SU-DHL-6 (cell line): ENCODE results near the gene SKI.

ENCODE experiments used
- H2AFZ ChIP-seq: fragments of 200-600 bp; sonication (generic); 2 replicates; pipeline ENCODE4 v1.6.1; 2014; ENCODE audit warnings: low read depth, mild to moderate bottlenecking, moderate library complexity, mixed read lengths, antibody characterized with exemption, low read length; ENCODE audit not compliant: severe bottlenecking
- H3F3A ChIP-seq: fragments of 200-600 bp; shearing (Covaris generic); 2 replicates; pipeline ENCODE4 v1.6.0; 2016; ENCODE audit warnings: antibody characterized with exemption, mild to moderate bottlenecking; ENCODE audit not compliant: insufficient read depth
- H3K27ac ChIP-seq: fragments of 200-600 bp; sonication (generic); 2 replicates; pipeline ENCODE4 v1.5.1; 2016; ENCODE audit warnings: low read depth, mild to moderate bottlenecking, low read length, moderate library complexity, mixed read lengths
- H3K27me3 ChIP-seq: fragments of 200-600 bp; sonication (generic), shearing (Covaris generic); 2 replicates; pipeline ENCODE4 v1.6.0; 2014; ENCODE audit warnings: mild to moderate bottlenecking, low read length
- H3K36me3 ChIP-seq: fragments of 200-600 bp; sonication (generic); 2 replicates; pipeline ENCODE4 v1.6.1; 2014; ENCODE audit warnings: mild to moderate bottlenecking, low read length, mixed read lengths
- H3K4me2 ChIP-seq: fragments of 300-600, 200-600 bp; shearing (Covaris generic), sonication (generic); 2 replicates; pipeline ENCODE4 v1.6.0; 2014; ENCODE audit warnings: low read length, low read depth, mild to moderate bottlenecking; ENCODE audit not compliant: poor library complexity, severe bottlenecking
- H3K4me3 ChIP-seq: fragments of 200-600 bp; sonication (generic); 2 replicates; pipeline ENCODE4 v1.5.1; 2014; ENCODE audit warnings: antibody characterized with exemption, low read length, mild to moderate bottlenecking, mixed read lengths; ENCODE audit not compliant: insufficient read depth, poor library complexity, severe bottlenecking
- H3K79me2 ChIP-seq: fragments of 200-600 bp; sonication (generic); 2 replicates; pipeline ENCODE4 v1.6.1; 2014; ENCODE audit warnings: mild to moderate bottlenecking, low read length, moderate library complexity; ENCODE audit not compliant: insufficient read depth
- H3K9ac ChIP-seq: fragments of 200-600 bp; sonication (generic); 2 replicates; pipeline ENCODE4 v1.7.0; 2014; ENCODE audit warnings: mild to moderate bottlenecking, low read length
- H3K9me2 ChIP-seq: fragments of 200-600 bp; sonication (generic); replicated peaks from 2 replicates; pipeline ENCODE4 v1.6.1; 2014; ENCODE audit warnings: low read length; ENCODE audit not compliant: insufficient read depth
- H3K9me3 ChIP-seq: fragments of 200-600 bp; sonication (generic); 2 replicates; pipeline ENCODE4 v1.6.1; 2014; ENCODE audit warnings: low read length, mixed read lengths; ENCODE audit not compliant: insufficient read depth
- H4K20me1 ChIP-seq: fragments of 200-600 bp; sonication (generic); 2 replicates; pipeline ENCODE4 v1.6.1; 2014; ENCODE audit warnings: low read depth, mild to moderate bottlenecking, antibody characterized with exemption, low read length, moderate library complexity, mixed read lengths
- EZH2phosphoT487 ChIP-seq: fragments of 200-600 bp; sonication (generic), shearing (Covaris generic); conservative IDR thresholded peaks from 2 replicates; pipeline ENCODE4 v1.6.1; 2018; ENCODE audit warnings: mild to moderate bottlenecking, antibody characterized with exemption, low read length, moderate library complexity, mixed read lengths
- TF ChIP-seq, protein P1 (sequence below): fragments of 200-600 bp; sonication (generic); IDR thresholded peaks from one replicate; pipeline ENCODE4 v1.5.1; 2017; ENCODE audit warnings: antibody characterized with exemption, mild to moderate bottlenecking, low read length, moderate library complexity; ENCODE audit not compliant: insufficient read depth, poor library complexity, severe bottlenecking

The SKI gene

DNA sequence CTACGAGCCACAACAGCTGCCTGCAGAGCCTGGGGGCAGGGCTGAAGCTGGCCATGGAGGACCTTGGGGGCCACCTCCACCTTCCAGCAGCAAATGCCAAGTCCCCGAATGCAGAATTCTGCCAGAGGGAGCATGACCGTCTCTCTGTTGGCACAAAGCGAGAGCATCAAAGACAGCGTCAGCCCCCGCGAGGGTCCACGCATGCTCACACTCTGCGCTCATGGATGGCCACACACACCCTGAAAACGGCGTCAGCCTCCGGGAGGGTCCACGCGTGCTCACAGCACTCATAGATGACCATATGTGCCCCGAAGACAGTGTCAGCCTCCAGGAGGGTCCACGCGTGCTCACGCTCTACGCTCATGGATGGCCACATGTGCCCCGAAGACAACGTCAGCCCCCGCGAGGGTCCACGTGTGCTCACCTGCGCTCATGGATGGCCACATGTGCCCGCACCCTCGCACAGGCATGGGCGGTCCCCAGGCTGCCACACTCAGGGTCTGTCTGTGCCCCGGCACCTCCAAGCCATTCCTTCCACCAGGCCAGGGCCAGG, 116.7 kb downstream of the SKI start:
- no peaks in the 10 kb centered on the region for H3K36me3 ChIP-seq
- no peak overlapping the region for H2AFZ ChIP-seq
- no peaks in the 10 kb centered on the region for H3F3A ChIP-seq
- no peaks in the 10 kb centered on the region for H4K20me1 ChIP-seq
- H3K27ac ChIP-seq: no peak overlapping the region
- no peaks in the 10 kb centered on the region for H3K9me3 ChIP-seq
- H3K79me2 ChIP-seq: no peaks in the 10 kb centered on the region
- H3K9me2 ChIP-seq: no peaks in the 10 kb centered on the region
- H3K27me3 ChIP-seq: no peaks in the 10 kb centered on the region
- no peak for TF ChIP-seq EZH2phosphoT487
- TF ChIP-seq, protein P1, sequence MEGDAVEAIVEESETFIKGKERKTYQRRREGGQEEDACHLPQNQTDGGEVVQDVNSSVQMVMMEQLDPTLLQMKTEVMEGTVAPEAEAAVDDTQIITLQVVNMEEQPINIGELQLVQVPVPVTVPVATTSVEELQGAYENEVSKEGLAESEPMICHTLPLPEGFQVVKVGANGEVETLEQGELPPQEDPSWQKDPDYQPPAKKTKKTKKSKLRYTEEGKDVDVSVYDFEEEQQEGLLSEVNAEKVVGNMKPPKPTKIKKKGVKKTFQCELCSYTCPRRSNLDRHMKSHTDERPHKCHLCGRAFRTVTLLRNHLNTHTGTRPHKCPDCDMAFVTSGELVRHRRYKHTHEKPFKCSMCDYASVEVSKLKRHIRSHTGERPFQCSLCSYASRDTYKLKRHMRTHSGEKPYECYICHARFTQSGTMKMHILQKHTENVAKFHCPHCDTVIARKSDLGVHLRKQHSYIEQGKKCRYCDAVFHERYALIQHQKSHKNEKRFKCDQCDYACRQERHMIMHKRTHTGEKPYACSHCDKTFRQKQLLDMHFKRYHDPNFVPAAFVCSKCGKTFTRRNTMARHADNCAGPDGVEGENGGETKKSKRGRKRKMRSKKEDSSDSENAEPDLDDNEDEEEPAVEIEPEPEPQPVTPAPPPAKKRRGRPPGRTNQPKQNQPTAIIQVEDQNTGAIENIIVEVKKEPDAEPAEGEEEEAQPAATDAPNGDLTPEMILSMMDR: no peak
- no peak overlapping the region for H3K4me3 ChIP-seq
- no peak overlapping the region for H3K9ac ChIP-seq
- H3K4me2 ChIP-seq: no peak overlapping the region

DNA sequence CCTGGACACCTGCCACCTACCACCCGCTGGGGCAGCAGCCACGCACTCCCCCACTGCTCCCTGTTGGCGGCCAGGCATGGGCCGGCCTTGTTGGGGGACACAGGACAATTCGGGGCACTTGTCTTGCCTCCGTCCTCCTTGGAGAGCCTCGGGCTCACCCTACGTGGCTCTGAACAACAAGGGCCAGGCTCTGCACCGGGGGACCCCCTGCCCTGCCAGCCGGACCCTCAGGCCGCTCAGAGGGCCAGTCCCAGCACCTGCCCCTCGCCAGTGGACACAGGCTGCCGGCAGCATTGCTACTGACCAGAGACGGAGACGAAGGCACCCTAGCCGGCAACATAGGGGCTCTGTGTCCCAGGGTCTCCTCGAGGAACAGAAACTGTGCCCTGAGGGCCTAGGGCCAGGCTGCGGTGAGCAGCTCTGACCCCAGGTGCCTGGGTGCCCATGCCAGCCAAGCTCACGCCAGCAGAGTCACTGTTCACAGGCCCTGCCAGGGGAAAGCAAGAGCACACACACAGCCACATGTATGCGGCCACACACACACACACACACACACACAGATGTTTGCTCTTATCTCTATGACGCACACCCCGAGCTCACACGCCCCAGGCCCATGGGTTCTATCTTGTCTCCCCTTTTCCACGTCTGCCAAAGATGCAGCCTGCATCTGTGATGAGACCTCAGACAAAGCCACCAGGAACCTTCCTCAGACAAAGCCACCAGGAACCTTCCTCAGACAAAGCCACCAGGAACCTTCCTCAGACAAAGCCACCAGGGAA, 117.4 kb downstream of the SKI start:
- Histone ChIP-seq H3K9me2 (no peaks in the 10 kb centered on the region), H3K36me3 (no peaks in the 10 kb centered on the region), H2AFZ (no peak overlapping the region), H3K27ac (no peak overlapping the region), H3K27me3 (no peaks in the 10 kb centered on the region), H4K20me1 (no peaks in the 10 kb centered on the region), H3K79me2 (no peaks in the 10 kb centered on the region), H3K9me3 (no peaks in the 10 kb centered on the region), H3K9ac (no peak overlapping the region), H3K4me2 (no peak overlapping the region), H3F3A (no peaks in the 10 kb centered on the region), H3K4me3 (no peak overlapping the region)
- TF ChIP-seq, protein P1: no peak
- no peak for TF ChIP-seq EZH2phosphoT487

DNA sequence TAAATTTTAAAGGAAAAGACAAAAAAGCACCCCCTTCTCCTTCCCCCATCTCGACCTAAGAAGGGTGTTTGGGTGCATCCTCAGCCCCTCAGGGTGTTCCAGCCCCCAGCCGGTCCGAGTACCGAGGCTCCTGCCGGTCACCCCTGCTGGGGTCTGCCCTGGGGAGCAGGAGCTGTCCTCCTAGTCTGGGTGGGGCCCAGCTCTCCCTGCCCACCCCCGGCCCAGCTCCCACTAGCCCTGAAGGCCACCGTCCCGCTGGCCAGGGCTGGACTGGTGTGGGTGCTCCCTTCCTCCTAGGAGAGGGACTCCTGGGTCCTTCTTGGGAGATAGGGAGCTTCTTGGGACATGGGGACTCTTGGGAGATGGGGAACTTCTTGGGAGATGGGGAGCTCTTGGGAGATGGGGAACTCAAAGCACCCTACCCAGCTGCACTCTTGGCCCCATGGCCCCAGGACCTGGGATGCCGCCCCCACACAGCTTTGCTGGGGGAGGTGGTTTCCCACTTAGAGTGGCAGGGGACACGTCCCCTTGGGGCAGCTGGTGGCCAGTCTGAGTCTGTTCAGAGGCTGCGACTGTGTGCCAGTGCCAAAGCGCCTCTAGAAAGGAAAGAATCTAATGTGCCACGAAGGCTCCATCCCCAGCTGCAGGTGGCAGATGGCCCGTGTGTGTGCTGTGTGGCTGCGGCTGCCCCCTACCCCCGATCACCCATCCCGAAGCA, 118.7 kb downstream of the SKI start:
- Histone ChIP-seq H3K4me2 (no peak overlapping the region), H4K20me1 (no peaks in the 10 kb centered on the region), H3K27me3 (no peaks in the 10 kb centered on the region), H3K9me3 (no peaks in the 10 kb centered on the region), H3F3A (no peaks in the 10 kb centered on the region), H2AFZ (no peak overlapping the region), H3K79me2 (no peaks in the 10 kb centered on the region), H3K9ac (no peak overlapping the region), H3K36me3 (no peaks in the 10 kb centered on the region), H3K27ac (no peak overlapping the region), H3K4me3 (no peak overlapping the region), H3K9me2 (no peaks in the 10 kb centered on the region)
- TF ChIP-seq, protein P1: no peak
- no peak for TF ChIP-seq EZH2phosphoT487
